CD4-positive, alpha-beta T cell (primary cell): Measurements from ENCODE around the gene ATP2B1. TPM values are rescaled to one million over a fixed set of nuclear protein-coding genes. Genes with fewer than 3 reads are reported as not detected.

Experiments
- ATAC-seq: fragments of 200-7000 bp; cut with Tn5 transposase; one replicate; pipeline ENCODE4 v1.10.0; 2022; ENCODE audit warnings: mild to moderate bottlenecking; ENCODE audit not compliant: poor library complexity
- CTCF ChIA-PET: fragments of 350-600 bp; sonication (Branson Sonifier 250); formaldehyde crosslinking; loops from one replicate; lab custom pipeline; 2021; ENCODE audit warnings: antibody characterized with exemption, inconsistent platforms; lab: Charles Lee
- POLR2A ChIA-PET: fragments of 350-600 bp; sonication (Branson Sonifier 250); formaldehyde crosslinking; loops from one replicate; lab custom pipeline; 2021; ENCODE audit warnings: antibody characterized with exemption, inconsistent platforms; lab: Charles Lee
- DNase-seq, 14 experiments: peaks; one replicate each; pipeline ENCODE4 v3.0.0-alpha.2; 2013 to 2020; ENCODE audit warnings: mixed read lengths in 2 of 14
- H3K27ac ChIP-seq, 2 donors: one replicate each; pipeline versions ENCODE4 v1.5.1 to v1.7.0; 2013; ENCODE audit warnings: low read length in 2 of 2, low read depth in 1 of 2, mild to moderate bottlenecking in 1 of 2
- H3K27me3 ChIP-seq, 2 experiments: 1 replicate in 1 of 2; 2 replicates in 1 of 2; pipeline versions ENCODE4 v1.6.1 to v1.7.0; 2013; ENCODE audit warnings: low read length in 2 of 2, control low read depth in 1 of 2, mild to moderate bottlenecking in 1 of 2, moderate library complexity in 1 of 2; ENCODE audit not compliant: insufficient read depth in 2 of 2, control insufficient read depth in 1 of 2
- H3K36me3 ChIP-seq: one replicate; pipeline ENCODE4 v1.6.1; 2013; ENCODE audit warnings: low read length, control low read depth; ENCODE audit not compliant: insufficient read depth
- H3K4me1 ChIP-seq: one replicate; pipeline ENCODE4 v1.6.1; 2013; ENCODE audit warnings: low read length, control low read depth; ENCODE audit not compliant: insufficient read depth
- H3K4me3 ChIP-seq: one replicate; pipeline ENCODE4 v1.5.1; 2013; ENCODE audit warnings: mild to moderate bottlenecking, low read length, moderate library complexity
- H3K9me3 ChIP-seq, 2 experiments: 1 replicate in 1 of 2; 2 replicates in 1 of 2; pipeline versions ENCODE4 v1.6.1 to v1.7.0; 2013; ENCODE audit warnings: low read length in 2 of 2, mild to moderate bottlenecking in 2 of 2, control low read depth in 1 of 2, moderate library complexity in 1 of 2; ENCODE audit not compliant: control insufficient read depth in 1 of 2, insufficient read depth in 1 of 2
- H3K27ac Mint-ChIP-seq: one replicate; pipeline ENCODE4 v1.8.0; 2020; ENCODE audit warnings: mixed read lengths
- H3K27me3 Mint-ChIP-seq: one replicate; pipeline ENCODE4 v1.8.0; 2021; ENCODE audit warnings: mixed read lengths
- H3K36me3 Mint-ChIP-seq: one replicate; pipeline ENCODE4 v1.8.0; 2021; ENCODE audit warnings: low read depth, mixed read lengths
- H3K4me1 Mint-ChIP-seq: one replicate; pipeline ENCODE4 v1.8.0; 2021; ENCODE audit warnings: low read depth, mixed read lengths
- H3K4me3 Mint-ChIP-seq: one replicate; pipeline ENCODE4 v1.8.0; 2020; ENCODE audit warnings: mild to moderate bottlenecking, mixed read lengths
- H3K9me3 Mint-ChIP-seq: one replicate; pipeline ENCODE4 v1.8.0; 2020; ENCODE audit warnings: mixed read lengths
- CTCF ChIP-seq: fragments of 200-600 bp; IDR thresholded peaks from one replicate; pipeline ENCODE4 v1.8.0; 2022; ENCODE audit warnings: antibody characterized with exemption, mild to moderate bottlenecking
- intact Hi-C, 2 experiments: fragments of 100-400 bp; cut with DNase I in 1 of 2; cut with micrococcal nuclease in 1 of 2; formaldehyde crosslinking; loops; one replicate each; pipeline versions ENCODE4 v1.15.1 to v1.9.0; 2023 to 2025; cut with DNase I, micrococcal nuclease
- total RNA-seq, 174 experiments: library from RNA in 2 of 174; stranded (reverse) in 2 of 174; gene quantifications; one replicate each; pipeline ENCODE4 v1.2.3 and lab custom pipeline; 2021 to 2026

The ATP2B1 gene
- total RNA-seq, 2 experiments from 2014 or later = 98.2 to 100 TPM

- Histone ChIP-seq H3K4me3 (no peak overlapping the region), H3K27me3 (no peaks in the 10 kb centered on the region), H3K36me3 (no peaks in the 10 kb centered on the region), H3K9me3 (peaks cover 4 to 10% of the 10 kb centered on the region in 2 experiments), H3K27ac (no peak overlapping the region), H3K4me1 (peaks cover 3% of the 10 kb centered on the region)
- ATAC-seq (no peak), DNase-seq (no peak)
- no peak overlapping the region for H3K4me3 Mint-ChIP-seq
- H3K36me3 Mint-ChIP-seq = peaks cover 36% of the 10 kb centered on the region
- TF ChIP-seq CTCF = no peak
- H3K27me3 Mint-ChIP-seq = no peaks in the 10 kb centered on the region
- H3K9me3 Mint-ChIP-seq = peaks cover 17% of the 10 kb centered on the region
- peaks cover 88% of the 10 kb centered on the region for H3K4me1 Mint-ChIP-seq
- POLR2A ChIA-PET = no interaction called here
- intact Hi-C loops = no loop called here
- CTCF ChIA-PET = interaction anchor here (0.9 kb wide), 1 partner anchor 10 kb away, joined by 5 read pairs; no protein-coding TSS in a partner anchor
- no peak overlapping the region for H3K27ac Mint-ChIP-seq
Observed at GRCh38 chr12:89678225-89678624, 30.4 kb downstream of the ATP2B1 start.

GRCh38 chr12:89676930-89677329, 31.7 kb downstream of the ATP2B1 start:
- intact Hi-C loops = no loop called here
- no peak overlapping the region for H3K27ac Mint-ChIP-seq
- H3K27ac ChIP-seq = no peak overlapping the region
- no peak overlapping the region for H3K4me3 ChIP-seq
- peaks cover 4 to 10% of the 10 kb centered on the region in 2 experiments for H3K9me3 ChIP-seq
- peaks cover 9% of the 10 kb centered on the region for H3K4me1 ChIP-seq
- DNase-seq (no peak), ATAC-seq (no peak)
- no peak for TF ChIP-seq CTCF
- H3K4me1 Mint-ChIP-seq = peaks cover 91% of the 10 kb centered on the region
- no peak overlapping the region for H3K4me3 Mint-ChIP-seq
- no peaks in the 10 kb centered on the region for H3K27me3 Mint-ChIP-seq
- peaks cover 23% of the 10 kb centered on the region for H3K36me3 Mint-ChIP-seq
- H3K9me3 Mint-ChIP-seq = peaks cover 8% of the 10 kb centered on the region
- ChIA-PET POLR2A (interaction anchor here (1.2 kb wide), 1 partner anchor 32 kb away, joined by 4 read pairs; the partner anchor contains the start of gene ATP2B1), CTCF (interaction anchor here (1.0 kb wide), 1 partner anchor 29 kb away, joined by 3 read pairs; no protein-coding TSS in a partner anchor)
- H3K36me3 ChIP-seq = no peaks in the 10 kb centered on the region
- no peaks in the 10 kb centered on the region for H3K27me3 ChIP-seq

- Histone ChIP-seq H3K36me3 (no peaks in the 10 kb centered on the region), H3K4me1 (peaks cover 10% of the 10 kb centered on the region), H3K9me3 (no peaks in the 10 kb centered on the region), H3K27ac (no peak overlapping the region), H3K4me3 (no peak overlapping the region), H3K27me3 (no peaks in the 10 kb centered on the region)
- intact Hi-C loops = no loop called here
- POLR2A ChIA-PET = interaction anchor here (0.9 kb wide), 1 partner anchor 22 kb away, joined by 3 read pairs; no protein-coding TSS in a partner anchor
- no peak for TF ChIP-seq CTCF
- CTCF ChIA-PET = no interaction called here
- ATAC-seq (peak; percentile 46), DNase-seq (peak in 2 of 14 experiments; percentile 24 to 25)
- peaks cover under 1% of the 10 kb centered on the region for H3K9me3 Mint-ChIP-seq
- H3K4me1 Mint-ChIP-seq = peaks cover 99% of the 10 kb centered on the region
- H3K27me3 Mint-ChIP-seq = no peaks in the 10 kb centered on the region
- no peak overlapping the region for H3K27ac Mint-ChIP-seq
- H3K4me3 Mint-ChIP-seq = no peak overlapping the region
- H3K36me3 Mint-ChIP-seq = peaks cover 2% of the 10 kb centered on the region
Observed at GRCh38 chr12:89674326-89674942, 34.2 kb downstream of the ATP2B1 start.
